GM04504 (cell line): ENCODE results near the gene S100A10.

Source experiments
- DNase-seq: peaks from one replicate; pipeline ENCODE4 v3.0.0-alpha.2; 2012; ENCODE audit warnings: low read depth

S100A10 gene

DNA sequence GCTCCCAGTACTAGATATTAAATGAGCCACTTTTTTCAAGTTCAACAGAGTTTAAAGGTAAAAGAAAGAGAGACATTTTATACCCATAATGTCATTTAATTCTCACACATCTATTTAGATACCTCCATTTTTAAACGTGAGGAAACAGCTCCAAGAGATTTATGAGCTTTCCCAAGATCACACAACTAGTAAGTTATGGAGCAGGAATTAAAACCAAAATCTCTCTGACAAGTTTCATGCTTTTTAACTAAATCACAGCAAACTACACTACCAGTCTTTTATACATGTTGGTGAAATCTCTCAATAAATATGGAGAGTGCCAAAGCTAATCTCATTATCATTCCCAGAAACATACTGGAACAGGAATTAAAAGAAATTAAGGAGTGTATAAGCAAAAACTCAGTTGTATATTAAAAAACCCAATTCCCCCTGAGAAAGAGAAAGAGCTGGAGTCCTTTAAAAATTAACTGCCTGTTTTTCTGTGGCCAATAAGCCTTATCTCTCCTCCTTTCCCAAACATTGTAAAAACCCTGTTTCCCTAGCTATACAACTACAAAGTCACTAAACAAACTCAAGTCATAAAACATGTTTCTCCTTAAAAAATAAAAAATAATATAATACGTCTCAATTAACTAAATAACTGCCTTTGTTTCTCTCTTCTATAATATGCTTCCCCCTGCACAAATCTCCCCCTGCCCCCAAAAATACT is 57.6 kb downstream of the S100A10 start:
- DNase-seq, result no peak

DNA sequence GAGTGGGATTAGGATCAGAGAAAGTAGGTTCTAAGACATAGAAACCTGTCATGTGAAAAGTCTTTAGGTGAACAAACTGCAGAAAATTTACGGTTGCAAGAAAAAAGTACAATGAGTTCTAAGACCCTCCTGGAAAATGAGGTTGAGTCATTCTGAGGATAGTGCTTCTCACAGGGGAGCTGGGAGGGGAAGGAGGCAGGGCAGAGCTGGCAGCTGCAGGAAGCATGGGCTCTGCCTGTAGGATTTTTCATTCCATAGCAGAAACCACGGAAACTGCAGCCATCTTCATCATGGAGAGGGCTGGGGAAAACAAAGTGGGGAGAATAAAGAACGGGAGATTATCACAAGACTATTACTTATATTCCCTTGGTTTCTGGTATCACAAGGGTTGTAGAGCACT is 58.5 kb downstream of the S100A10 start:
- no peak for DNase-seq

DNA sequence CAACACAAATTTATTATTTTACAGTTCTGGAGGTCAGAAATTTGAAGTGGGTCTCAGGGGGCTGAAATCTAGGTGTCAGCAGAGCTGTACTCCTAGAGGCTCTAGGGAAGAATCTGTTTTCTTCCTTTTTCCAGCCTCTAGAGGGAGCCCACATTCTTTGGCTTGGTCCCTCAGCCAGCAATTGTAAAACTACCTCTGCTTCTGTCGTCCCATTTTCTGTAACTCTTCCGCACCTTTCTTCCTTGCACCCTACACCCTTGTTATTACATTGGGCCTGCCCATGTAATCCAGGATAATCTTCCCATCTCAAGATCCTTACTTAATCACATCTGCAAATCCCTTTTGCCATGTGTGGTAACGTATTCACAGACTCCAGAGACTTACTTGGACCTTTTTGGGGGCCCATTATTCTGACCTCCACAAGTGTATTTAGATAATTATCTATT is 59.6 kb downstream of the S100A10 start:
- DNase-seq, result no peak
